Smooth muscle cell (in vitro differentiated cells): ENCODE data around the gene AK8. TPM values are rescaled to one million over a fixed set of nuclear protein-coding genes. Genes with fewer than 3 reads are reported as not detected.

ENCODE experiments used
- DNase-seq: peaks from one replicate; lab custom pipeline; 2025; ENCODE audit not compliant: unreplicated experiment; lab: John Stamatoyannopoulos, UW
- H2AFZ ChIP-seq: fragments of 200-600 bp; sonication (generic); 2 replicates; pipeline ENCODE4 v1.6.0; 2016; ENCODE audit warnings: antibody characterized with exemption, low read depth, mild to moderate bottlenecking
- H3F3A ChIP-seq: fragments of 200-600 bp; sonication (generic); 2 replicates; pipeline ENCODE4 v1.6.0; 2017; ENCODE audit warnings: antibody characterized with exemption, low read depth
- H3K27ac ChIP-seq: fragments of 200-600 bp; sonication (generic); 2 replicates; pipeline ENCODE4 v1.5.1; 2016; ENCODE audit warnings: low read depth, mild to moderate bottlenecking
- H3K27me3 ChIP-seq: fragments of 200-600 bp; sonication (generic); 2 replicates; pipeline ENCODE4 v1.6.1; 2016; ENCODE audit warnings: low read depth, mild to moderate bottlenecking
- H3K36me3 ChIP-seq: fragments of 200-600 bp; sonication (generic); 2 replicates; pipeline ENCODE4 v1.5.1; 2016; ENCODE audit warnings: low read depth
- H3K4me1 ChIP-seq: fragments of 200-600 bp; sonication (generic); 2 replicates; pipeline ENCODE4 v1.5.1; 2016; ENCODE audit warnings: low read depth
- H3K4me2 ChIP-seq: fragments of 200-600 bp; sonication (generic); 2 replicates; pipeline ENCODE4 v1.6.0; 2016; ENCODE audit warnings: mild to moderate bottlenecking
- H3K4me3 ChIP-seq: fragments of 200-600 bp; sonication (generic); 2 replicates; pipeline ENCODE4 v1.5.1; 2016; ENCODE audit warnings: mild to moderate bottlenecking
- H3K79me2 ChIP-seq: fragments of 200-600 bp; sonication (generic); 2 replicates; pipeline ENCODE4 v1.6.0; 2016; ENCODE audit warnings: low read depth, mild to moderate bottlenecking
- H3K9ac ChIP-seq: fragments of 200-600 bp; sonication (generic); 2 replicates; pipeline ENCODE4 v1.6.0; 2016; ENCODE audit warnings: low read depth
- H3K9me3 ChIP-seq: fragments of 200-600 bp; sonication (generic); replicated peaks from 2 replicates; pipeline ENCODE4 v1.5.1; 2016; ENCODE audit warnings: low read depth
- H4K20me1 ChIP-seq: fragments of 200-600 bp; sonication (generic); 2 replicates; pipeline ENCODE4 v1.6.0; 2016; ENCODE audit warnings: low read depth
- CTCF ChIP-seq: fragments of 200-600 bp; sonication (generic); IDR thresholded peaks from 2 replicates; pipeline ENCODE4 v1.5.1; 2017; ENCODE audit warnings: borderline replicate concordance, mild to moderate bottlenecking, antibody characterized with exemption; ENCODE audit not compliant: insufficient read depth, poor library complexity, severe bottlenecking
- WGBS: methylation state at CpG from one replicate; pipeline ENCODE4 v1.1.7; 2016; ENCODE audit warnings: low lambda C conversion rate; 5-methylcytosine and 5-hydroxymethylcytosine counted together
- polyA plus RNA-seq: library from polyadenylated mRNA; unstranded; fragments of >200 nt; fragmentation: Nextera tagmentation; extraction: Ambion mirVana; gene quantifications from 2 replicates; pipeline ENCODE4 v1.2.1, GENCODE V29; 2016
- total RNA-seq: library from RNA; depleted of rRNA; stranded (reverse); fragments of >200 nt; gene quantifications from 2 replicates; pipeline ENCODE4 v1.2.3, GENCODE V29; 2014

Gene AK8
- total and polyA plus RNA-seq, 2 experiments from 2014 or later = 0.67 to 1.4 TPM

DNA sequence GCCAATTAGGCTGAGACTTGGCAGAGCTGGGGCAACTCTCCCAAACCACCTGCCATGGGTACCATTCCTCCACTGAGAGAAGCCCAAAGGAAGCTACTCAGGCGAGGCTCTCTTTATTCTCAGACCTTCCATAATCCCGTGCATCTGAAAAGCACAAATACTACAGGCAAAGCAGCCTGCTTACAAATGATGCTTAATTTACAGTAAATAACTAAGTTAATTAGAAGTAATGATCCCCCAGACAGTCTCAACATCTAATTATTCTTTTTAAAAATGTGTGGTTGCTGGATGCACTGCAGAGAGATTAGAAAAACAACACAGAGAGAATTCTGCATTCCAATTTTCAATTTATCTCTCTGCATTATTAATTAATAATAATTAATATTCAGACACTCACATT is 53.1 kb downstream of the AK8 start:
- H3K9me3 ChIP-seq = no peaks in the 10 kb centered on the region
- no peak for TF ChIP-seq CTCF
- no peak overlapping the region for H3K27ac ChIP-seq
- peaks cover 6% of the 10 kb centered on the region for H3K27me3 ChIP-seq
- H3F3A ChIP-seq = no peaks in the 10 kb centered on the region
- H3K9ac ChIP-seq = no peak overlapping the region
- WGBS = 71% methylated on average over 2 of the region's 2 CpGs
- no peaks in the 10 kb centered on the region for H4K20me1 ChIP-seq
- no peaks in the 10 kb centered on the region for H3K79me2 ChIP-seq
- H3K36me3 ChIP-seq = no peaks in the 10 kb centered on the region
- H3K4me1 ChIP-seq = no peaks in the 10 kb centered on the region
- H2AFZ ChIP-seq = no peak overlapping the region
- no peak overlapping the region for H3K4me2 ChIP-seq
- no peak for DNase-seq
- H3K4me3 ChIP-seq = no peak overlapping the region

- no peak overlapping the region for H3K4me3 ChIP-seq
- H3K79me2 ChIP-seq = no peaks in the 10 kb centered on the region
- H3K9ac ChIP-seq = no peak overlapping the region
- no peak for DNase-seq
- no peaks in the 10 kb centered on the region for H3K4me1 ChIP-seq
- peaks cover 6% of the 10 kb centered on the region for H3K27me3 ChIP-seq
- H4K20me1 ChIP-seq = no peaks in the 10 kb centered on the region
- no peak overlapping the region for H3K27ac ChIP-seq
- WGBS = 92% methylated on average over 8 of the region's 8 CpGs
- no peak overlapping the region for H2AFZ ChIP-seq
- H3K9me3 ChIP-seq = no peaks in the 10 kb centered on the region
- no peak overlapping the region for H3K4me2 ChIP-seq
- H3K36me3 ChIP-seq = no peaks in the 10 kb centered on the region
- H3F3A ChIP-seq = no peaks in the 10 kb centered on the region
- TF ChIP-seq CTCF = no peak
These were observed 53.9 kb downstream of the AK8 start for GRCh38 chr9:132824151-132824550.

DNA sequence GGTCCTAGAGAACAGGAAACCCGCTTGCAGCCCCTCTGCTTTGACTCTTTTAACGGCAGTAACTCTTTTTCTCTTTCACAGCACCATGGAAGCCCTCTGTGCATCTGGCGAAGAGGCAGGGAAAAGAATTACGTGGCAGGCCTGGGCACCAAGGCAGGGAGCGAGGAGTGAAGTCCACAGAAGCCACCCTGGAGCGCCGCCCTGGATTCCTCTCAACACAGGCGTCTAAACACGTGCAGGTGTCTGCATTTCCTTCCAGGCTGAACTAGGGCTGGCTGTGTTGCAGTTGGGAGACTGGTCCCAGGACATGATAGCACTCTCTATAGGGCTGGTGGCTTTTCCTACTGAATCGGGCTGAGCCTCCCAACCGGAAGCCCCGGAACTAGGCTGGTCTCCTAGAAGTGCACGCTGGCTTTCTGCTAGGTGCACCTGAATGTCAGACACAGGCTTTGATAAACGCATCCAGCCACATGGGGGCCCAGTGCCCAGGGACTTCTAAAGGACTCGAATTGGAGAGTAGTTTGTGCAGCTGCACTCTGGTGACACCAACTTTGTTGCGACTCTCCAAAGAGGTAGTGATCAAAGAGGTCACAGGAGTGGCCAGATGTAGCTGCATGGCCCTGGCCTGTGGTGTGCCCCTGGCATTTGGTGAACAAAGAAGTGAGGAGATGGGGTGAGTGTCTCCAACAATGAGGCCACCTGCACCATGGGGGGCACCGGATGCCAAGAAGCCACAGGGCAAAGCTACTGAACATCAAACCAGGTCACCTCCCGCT is 54.5 kb downstream of the AK8 start:
- no peak for DNase-seq
- Histone ChIP-seq H3F3A (no peaks in the 10 kb centered on the region), H3K4me1 (no peaks in the 10 kb centered on the region), H4K20me1 (no peaks in the 10 kb centered on the region), H3K4me2 (no peak overlapping the region), H2AFZ (no peak overlapping the region), H3K36me3 (no peaks in the 10 kb centered on the region), H3K9me3 (no peaks in the 10 kb centered on the region), H3K4me3 (no peak overlapping the region), H3K27ac (no peak overlapping the region), H3K79me2 (no peaks in the 10 kb centered on the region), H3K9ac (no peak overlapping the region), H3K27me3 (peaks cover 6% of the 10 kb centered on the region)
- WGBS = 91% methylated on average over 18 of the region's 18 CpGs
- no peak for TF ChIP-seq CTCF
